ENCODE measurements around the gene KRT33B. TPM values are rescaled to one million over a fixed set of nuclear protein-coding genes. Genes with fewer than 3 reads are reported as not detected.
A peak's percentile ranks its signal among the peaks of the same experiment; 100 is the strongest.

KRT33B gene
- total and polyA plus RNA-seq, 2 of the 8 experiments (the other 6 are each of a cell fraction or from before 2014, with no cell fraction given): not detected

GRCh38 chr17:41338961-41339485, 30.6 kb downstream of the KRT33B start:
- H2AFZ ChIP-seq (ENCODE audit: low read length): no peak overlapping the region
- no peak overlapping the region for H3K4me2 ChIP-seq (ENCODE audit: insufficient read depth in 1 of 2, low read depth in 2 of 2, low read length in 2 of 2)
- no peaks in the 10 kb centered on the region for H4K20me1 ChIP-seq (replicated peaks in 1 of 2; ENCODE audit: control insufficient read depth in 1 of 2, insufficient read depth in 2 of 2, low read length in 2 of 2)
- H3K4me3 ChIP-seq (ENCODE audit: extremely low read depth in 1 of 4, insufficient read depth in 2 of 4, low read depth in 3 of 4, low read length in 4 of 4): no peak overlapping the region
- H2BK12ac ChIP-seq (ENCODE audit: low read depth, low read length): no peak overlapping the region
- H3K79me1 ChIP-seq (ENCODE audit: low read depth, low read length): no peaks in the 10 kb centered on the region
- H3K4ac ChIP-seq (replicated peaks; ENCODE audit: insufficient read length, low read depth, low read length): no peak overlapping the region
- POLR2A ChIA-PET (ENCODE audit: partially characterized antibody): no interaction called here
- H2BK5ac ChIP-seq (ENCODE audit: low read depth, low read length): no peak overlapping the region
- H3K18ac ChIP-seq (ENCODE audit: extremely low read depth, low read length): no peak overlapping the region
- FAIRE-seq (no peak), DNase-seq (ENCODE audit: low read depth in 1 of 2, low spot score in 2 of 2) (peak in 1 of 2 experiments; percentile 3)
- H2BK120ac ChIP-seq (replicated peaks; ENCODE audit: low read depth, low read length): no peak overlapping the region
- no peaks in the 10 kb centered on the region for H3K23me2 ChIP-seq (ENCODE audit: low read depth, low read length)
- H4K5ac ChIP-seq (ENCODE audit: insufficient read length, low read depth, low read length): no peak overlapping the region
- 97% methylated on average over 5 of the region's 5 CpGs; no CpG with 5 or more reads in 1 of the 2 experiments for WGBS, 2 experiments (ENCODE audit: extremely low coverage in 1 of 2, insufficient coverage in 1 of 2, insufficient read length in 1 of 2, insufficient replicate concordance in 2 of 2, low coverage in 1 of 2, low lambda C conversion rate in 2 of 2, missing lambda C conversion rate in 1 of 2)
- H3K27ac ChIP-seq (ENCODE audit: low read depth, low read length): no peak overlapping the region
- TF ChIP-seq EGR1 (IDR thresholded peaks at IDR 0.05; ENCODE audit: borderline replicate concordance, low read depth, low read length) (no peak), SP2 (IDR thresholded peaks at IDR 0.05; ENCODE audit: low read length) (no peak), SRF (IDR thresholded peaks at IDR 0.05; ENCODE audit: low read depth, low read length) (no peak)
- H3K27me3 ChIP-seq (replicated peaks in 1 of 4; ENCODE audit: control insufficient read depth in 3 of 4, extremely low read depth in 1 of 4, insufficient read depth in 3 of 4, low read length in 3 of 4): no peaks in the 10 kb centered on the region
- no peaks in the 10 kb centered on the region for H3K79me2 ChIP-seq (ENCODE audit: control insufficient read depth in 1 of 2, insufficient read depth in 2 of 2, low read length in 2 of 2)
- H3K56ac ChIP-seq (replicated peaks; ENCODE audit: insufficient read length, low read depth, low read length): no peak overlapping the region
- H2AK5ac ChIP-seq (ENCODE audit: low read depth, low read length): no peak overlapping the region
- no peak overlapping the region for H2BK20ac ChIP-seq (ENCODE audit: low read length)
- CTCF ChIA-PET (ENCODE audit: partially characterized antibody): interaction anchor here (1.0 to 1.5 kb wide), 5 partner anchors 9 to 210 kb away, joined by 3 to 6 read pairs (median 3); no protein-coding TSS in a partner anchor
- H3K9ac ChIP-seq (replicated peaks in 1 of 4; ENCODE audit: extremely low read depth in 1 of 4, low read depth in 3 of 4, low read length in 3 of 4): no peak overlapping the region
- no peak overlapping the region for H3K23ac ChIP-seq (ENCODE audit: insufficient read length)
- no peak overlapping the region for H3K14ac ChIP-seq (ENCODE audit: insufficient read length)
- no peak overlapping the region for H4K91ac ChIP-seq (replicated peaks; ENCODE audit: insufficient read length, low read length)
- H3K4me1 ChIP-seq (replicated peaks in 1 of 4; ENCODE audit: control insufficient read depth in 3 of 4, insufficient read depth in 4 of 4, low read length in 3 of 4): no peaks in the 10 kb centered on the region
- H2BK15ac ChIP-seq (ENCODE audit: low read length): no peak overlapping the region
- no peaks in the 10 kb centered on the region for H3K36me3 ChIP-seq (ENCODE audit: control insufficient read depth in 2 of 4, insufficient read depth in 4 of 4, low read length in 3 of 4)
- H4K8ac ChIP-seq (ENCODE audit: extremely low read depth, insufficient read depth, low read length): no peak overlapping the region
- H3K9me3 ChIP-seq (ENCODE audit: insufficient read depth in 2 of 2, low read depth in 1 of 2, low read length in 1 of 2): peaks cover 0 to 10% of the 10 kb centered on the region in 2 experiments; a peak in 2 of 4 replicates
